CD4-positive, alpha-beta T cell treated with Interferon alpha-2 for 1 hour (primary cell): ENCODE data around the gene DRD2.

Experiments used
- DNase-seq, 2 donors: peaks; one replicate each; pipeline ENCODE4 v3.0.0-alpha.2; 2020 to 2022

The DRD2 gene

GRCh38 chr11:113397821-113398220 is 77.4 kb downstream of the DRD2 start:
- DNase-seq, result no peak

GRCh38 chr11:113397212-113397611 is 78.0 kb downstream of the DRD2 start:
- no peak for DNase-seq

GRCh38 chr11:113396690-113397089 is 78.5 kb downstream of the DRD2 start:
- DNase-seq, result no peak

GRCh38 chr11:113395782-113396336 is 79.3 kb downstream of the DRD2 start:
- no peak for DNase-seq

- DNase-seq, result no peak
These were observed 80.3 kb downstream of the DRD2 start for GRCh38 chr11:113394919-113395318.

GRCh38 chr11:113393501-113393985 is 81.7 kb downstream of the DRD2 start:
- DNase-seq, result no peak

- no peak for DNase-seq
These were observed 82.8 kb downstream of the DRD2 start for GRCh38 chr11:113392236-113392921.

- DNase-seq, result no peak
These were observed 85.9 kb downstream of the DRD2 start for GRCh38 chr11:113389272-113389671.

- DNase-seq, result no peak
These were observed 87.5 kb downstream of the DRD2 start, which contains the start of gene ANKK1 for GRCh38 chr11:113387605-113388211. TSS of gene ANKK1 (plus strand) at chr11:113387779. CDS start at chr11:113387885, 106 bp downstream.

- DNase-seq, result no peak
These were observed 88.3 kb downstream of the DRD2 start for GRCh38 chr11:113386866-113387265.

- DNase-seq, result no peak
These were observed 89.4 kb downstream of the DRD2 start for GRCh38 chr11:113385749-113386148.

GRCh38 chr11:113384551-113384950 is 90.6 kb downstream of the DRD2 start:
- no peak for DNase-seq

- no peak for DNase-seq
These were observed 93.1 kb downstream of the DRD2 start for GRCh38 chr11:113382121-113382520.

GRCh38 chr11:113378692-113379091 is 96.5 kb downstream of the DRD2 start:
- DNase-seq, result no peak

- no peak for DNase-seq
These were observed 97.4 kb downstream of the DRD2 start for GRCh38 chr11:113377681-113378412.

GRCh38 chr11:113376156-113376555 is 99.0 kb downstream of the DRD2 start:
- peak; percentile 5 to 28 for DNase-seq

GRCh38 chr11:113375402-113375801 is 99.8 kb downstream of the DRD2 start:
- DNase-seq, result no peak

- DNase-seq, result no peak
These were observed 101.1 kb downstream of the DRD2 start for GRCh38 chr11:113373981-113374560.

GRCh38 chr11:113373306-113373705 is 101.9 kb downstream of the DRD2 start:
- no peak for DNase-seq

- no peak for DNase-seq
These were observed 102.9 kb downstream of the DRD2 start for GRCh38 chr11:113372309-113372708.

- DNase-seq, result no peak
These were observed 104.6 kb downstream of the DRD2 start for GRCh38 chr11:113370634-113371033.

- DNase-seq, result no peak
These were observed 105.8 kb downstream of the DRD2 start for GRCh38 chr11:113369411-113369810.

GRCh38 chr11:113365895-113366294 is 109.3 kb downstream of the DRD2 start:
- no peak for DNase-seq
